ENCODE results near the gene CNTN1. TPM values are rescaled to one million over a fixed set of nuclear protein-coding genes. Genes with fewer than 3 reads are reported as not detected.

The CNTN1 gene
- total RNA-seq, 4 donors from 2014 or later, result 0.15 to 0.29 (median 0.22) TPM

DNA sequence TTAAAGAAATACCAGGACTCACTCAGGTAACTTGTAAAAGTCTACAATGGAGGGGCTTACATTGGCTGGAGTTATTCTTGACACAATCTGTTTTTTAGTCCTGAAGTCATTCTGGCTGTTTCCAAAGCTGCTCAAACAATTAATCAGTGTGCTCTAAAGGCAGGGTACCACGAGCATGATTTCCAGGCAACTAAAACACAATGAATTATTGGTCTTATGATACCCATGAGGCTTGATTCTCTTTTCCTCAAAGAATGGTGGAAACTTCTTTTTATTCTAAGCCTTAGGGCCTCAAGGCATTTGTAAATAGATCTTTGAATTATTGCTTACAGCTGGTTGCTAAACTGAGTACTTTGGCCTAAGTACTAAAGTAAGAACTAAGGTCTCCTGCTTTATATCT lies 296.1 kb downstream of the CNTN1 start:
- in situ Hi-C loops (cut with MboI; ENCODE audit: low sequenced_read_pairs in 4 of 4), result no loop called here
- Histone ChIP-seq H3K27ac (no peak overlapping the region), H3K36me3 (no peaks in the 10 kb centered on the region), H3K27me3 (no peaks in the 10 kb centered on the region), H3K9me3 (no peaks in the 10 kb centered on the region), H3K4me3 (no peak overlapping the region), H3K4me1 (no peaks in the 10 kb centered on the region)
- no peak for ATAC-seq
- DNase-seq, result no peak
- TF ChIP-seq POLR2A (IDR thresholded peaks at IDR 0.05) (no peak), CTCF (IDR thresholded peaks at IDR 0.05 in 4 of 5, conservative IDR thresholded peaks at IDR 0.05 in 1 of 5) (no peak)
- intact Hi-C loops (cut with DNase I; ENCODE audit: low total_unique reads), result no loop called here

- intact Hi-C loops (cut with DNase I; ENCODE audit: low total_unique reads) (no loop called here), in situ Hi-C loops (cut with MboI; ENCODE audit: low sequenced_read_pairs in 4 of 4) (no loop called here)
- Histone ChIP-seq H3K9me3 (no peaks in the 10 kb centered on the region), H3K27me3 (no peaks in the 10 kb centered on the region), H3K4me3 (no peak overlapping the region), H3K27ac (no peak overlapping the region), H3K4me1 (no peaks in the 10 kb centered on the region), H3K36me3 (no peaks in the 10 kb centered on the region)
- no peak for ATAC-seq
- TF ChIP-seq CTCF (IDR thresholded peaks at IDR 0.05 in 4 of 5, conservative IDR thresholded peaks at IDR 0.05 in 1 of 5) (no peak), POLR2A (IDR thresholded peaks at IDR 0.05) (no peak)
- DNase-seq, result no peak
Observed at GRCh38 chr12:40988824-40989223, 296.6 kb downstream of the CNTN1 start.

GRCh38 chr12:40989785-40990184 lies 297.5 kb downstream of the CNTN1 start:
- TF ChIP-seq POLR2A (IDR thresholded peaks at IDR 0.05) (no peak), CTCF (IDR thresholded peaks at IDR 0.05 in 4 of 5, conservative IDR thresholded peaks at IDR 0.05 in 1 of 5) (no peak)
- Histone ChIP-seq H3K27me3 (no peaks in the 10 kb centered on the region), H3K27ac (no peak overlapping the region), H3K4me1 (no peaks in the 10 kb centered on the region), H3K9me3 (no peaks in the 10 kb centered on the region), H3K36me3 (no peaks in the 10 kb centered on the region), H3K4me3 (no peak overlapping the region)
- intact Hi-C loops (cut with DNase I; ENCODE audit: low total_unique reads), result no loop called here
- in situ Hi-C loops (cut with MboI; ENCODE audit: low sequenced_read_pairs in 4 of 4), result no loop called here
- ATAC-seq (no peak), DNase-seq (no peak)

DNA sequence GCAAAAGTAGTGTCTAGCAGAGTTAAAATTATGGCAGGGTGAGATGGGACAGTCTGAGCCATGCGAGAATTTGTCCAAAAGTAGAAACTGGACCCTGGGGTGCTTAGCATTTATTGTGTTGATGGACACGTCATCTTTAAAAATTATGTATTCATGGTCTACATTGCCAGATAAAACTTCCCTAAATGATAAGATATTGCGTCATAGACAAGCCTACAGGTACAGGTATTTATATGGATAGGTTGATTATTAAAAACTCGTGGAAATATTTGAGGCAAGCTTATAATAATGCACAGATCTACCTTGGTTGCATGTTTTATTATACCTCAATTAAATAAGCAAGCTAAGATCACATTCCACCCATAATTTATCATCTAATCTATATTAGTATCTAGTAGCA lies 299.9 kb downstream of the CNTN1 start:
- Histone ChIP-seq H3K27ac (no peak overlapping the region), H3K4me3 (no peak overlapping the region), H3K4me1 (no peaks in the 10 kb centered on the region), H3K9me3 (no peaks in the 10 kb centered on the region), H3K27me3 (no peaks in the 10 kb centered on the region), H3K36me3 (no peaks in the 10 kb centered on the region)
- in situ Hi-C loops (cut with MboI; ENCODE audit: low sequenced_read_pairs in 4 of 4), result no loop called here
- DNase-seq (no peak), ATAC-seq (no peak)
- TF ChIP-seq CTCF (IDR thresholded peaks at IDR 0.05 in 4 of 5, conservative IDR thresholded peaks at IDR 0.05 in 1 of 5) (no peak), POLR2A (IDR thresholded peaks at IDR 0.05) (no peak)
- intact Hi-C loops (cut with DNase I; ENCODE audit: low total_unique reads), result no loop called here

GRCh38 chr12:40992674-40993073 lies 300.4 kb downstream of the CNTN1 start:
- in situ Hi-C loops (cut with MboI; ENCODE audit: low sequenced_read_pairs in 4 of 4) (no loop called here), intact Hi-C loops (cut with DNase I; ENCODE audit: low total_unique reads) (no loop called here)
- Histone ChIP-seq H3K27me3 (no peaks in the 10 kb centered on the region), H3K9me3 (no peaks in the 10 kb centered on the region), H3K27ac (no peak overlapping the region), H3K36me3 (no peaks in the 10 kb centered on the region), H3K4me3 (no peak overlapping the region), H3K4me1 (no peaks in the 10 kb centered on the region)
- ATAC-seq (no peak), DNase-seq (no peak)
- TF ChIP-seq CTCF (IDR thresholded peaks at IDR 0.05 in 4 of 5, conservative IDR thresholded peaks at IDR 0.05 in 1 of 5), result no peak
- no peak for TF ChIP-seq POLR2A (IDR thresholded peaks at IDR 0.05)

Data from gastrocnemius medialis (tissue), 4 donors.